ENCODE data around the gene COX20.
"Not testable (repeated sequence)": the region's sequence is repeated elsewhere in the genome, so short reads cannot be mapped to it uniquely, and the experiment has no call there.

COX20 gene

GRCh38 chr1:244835276-244836134 is at the start of gene COX20:
TSS of gene COX20 (plus strand) at chr1:244835658. CDS start at chr1:244835715, 57 bp downstream.
- DNase-seq (ENCODE audit: low read depth, low spot score) = peak; percentile 64
- Histone ChIP-seq H3K36me3 (ENCODE audit: control insufficient read depth, insufficient read depth, low read length) (0 out of 2 replicates have a peak, but pooled peaks cover 2% of the 10 kb centered on the region), H3K4me1 (ENCODE audit: control insufficient read depth, insufficient read depth, low read length) (no peaks in the 10 kb centered on the region), H3K9me3 (ENCODE audit: control insufficient read depth, insufficient read depth, low read length) (no peaks in the 10 kb centered on the region), H3K27ac (ENCODE audit: low read length) (peak within 1 kb of the TSS; percentile 50), H3K4me3 (ENCODE audit: low read length) (peak within 1 kb of the TSS; percentile 53; the same call in 1 of the 2 replicates), H3K27me3 (ENCODE audit: control insufficient read depth, insufficient read depth, low read length) (no peaks in the 10 kb centered on the region)
- no CpG with 5 or more reads among the region's 77 CpGs for WGBS (ENCODE audit: insufficient coverage, insufficient read length)

- no peak overlapping the region for H3K4me3 ChIP-seq (ENCODE audit: low read length)
- WGBS (ENCODE audit: insufficient coverage, insufficient read length) = no CpG with 5 or more reads among the region's 23 CpGs
- no peaks in the 10 kb centered on the region for H3K9me3 ChIP-seq (ENCODE audit: control insufficient read depth, insufficient read depth, low read length)
- H3K36me3 ChIP-seq (ENCODE audit: control insufficient read depth, insufficient read depth, low read length) = no peaks in the 10 kb centered on the region
- H3K27ac ChIP-seq (ENCODE audit: low read length) = no peak overlapping the region
- no peaks in the 10 kb centered on the region for H3K4me1 ChIP-seq (ENCODE audit: control insufficient read depth, insufficient read depth, low read length)
- no peak for DNase-seq (ENCODE audit: low read depth, low spot score)
- no peaks in the 10 kb centered on the region for H3K27me3 ChIP-seq (ENCODE audit: control insufficient read depth, insufficient read depth, low read length)
Observed at GRCh38 chr1:244788493-244789275, 46.8 kb upstream of the COX20 start.

- Histone ChIP-seq H3K27me3 (ENCODE audit: control insufficient read depth, insufficient read depth, low read length) (no peaks in the 10 kb centered on the region), H3K27ac (ENCODE audit: low read length) (no peak overlapping the region), H3K4me3 (ENCODE audit: low read length) (no peak overlapping the region), H3K4me1 (ENCODE audit: control insufficient read depth, insufficient read depth, low read length) (no peaks in the 10 kb centered on the region), H3K36me3 (ENCODE audit: control insufficient read depth, insufficient read depth, low read length) (no peaks in the 10 kb centered on the region), H3K9me3 (ENCODE audit: control insufficient read depth, insufficient read depth, low read length) (no peaks in the 10 kb centered on the region)
- DNase-seq (ENCODE audit: low read depth, low spot score) = no peak
- WGBS (ENCODE audit: insufficient coverage, insufficient read length) = no CpG with 5 or more reads among the region's 4 CpGs
Observed at GRCh38 chr1:244789276-244789580, 46.2 kb upstream of the COX20 start.

GRCh38 chr1:244789731-244790130 is 45.7 kb upstream of the COX20 start:
- Histone ChIP-seq H3K9me3 (ENCODE audit: control insufficient read depth, insufficient read depth, low read length) (no peaks in the 10 kb centered on the region), H3K36me3 (ENCODE audit: control insufficient read depth, insufficient read depth, low read length) (no peaks in the 10 kb centered on the region), H3K27me3 (ENCODE audit: control insufficient read depth, insufficient read depth, low read length) (no peaks in the 10 kb centered on the region), H3K4me3 (ENCODE audit: low read length) (no peak overlapping the region), H3K4me1 (ENCODE audit: control insufficient read depth, insufficient read depth, low read length) (no peaks in the 10 kb centered on the region), H3K27ac (ENCODE audit: low read length) (no peak overlapping the region)
- no CpG with 5 or more reads among the region's 4 CpGs for WGBS (ENCODE audit: insufficient coverage, insufficient read length)
- DNase-seq (ENCODE audit: low read depth, low spot score) = no peak

GRCh38 chr1:244791061-244791460 is 44.4 kb upstream of the COX20 start:
- no peaks in the 10 kb centered on the region for H3K9me3 ChIP-seq (ENCODE audit: control insufficient read depth, insufficient read depth, low read length)
- no peak overlapping the region for H3K27ac ChIP-seq (ENCODE audit: low read length)
- H3K4me1 ChIP-seq (ENCODE audit: control insufficient read depth, insufficient read depth, low read length) = no peaks in the 10 kb centered on the region
- DNase-seq (ENCODE audit: low read depth, low spot score) = no peak
- H3K4me3 ChIP-seq (ENCODE audit: low read length) = no peak overlapping the region
- H3K36me3 ChIP-seq (ENCODE audit: control insufficient read depth, insufficient read depth, low read length) = no peaks in the 10 kb centered on the region
- no CpG with 5 or more reads among the region's 3 CpGs for WGBS (ENCODE audit: insufficient coverage, insufficient read length)
- no peaks in the 10 kb centered on the region for H3K27me3 ChIP-seq (ENCODE audit: control insufficient read depth, insufficient read depth, low read length)

GRCh38 chr1:244792188-244792850 is 43.1 kb upstream of the COX20 start:
- no CpG with 5 or more reads among the region's 5 CpGs for WGBS (ENCODE audit: insufficient coverage, insufficient read length)
- no peaks in the 10 kb centered on the region for H3K9me3 ChIP-seq (ENCODE audit: control insufficient read depth, insufficient read depth, low read length)
- H3K27me3 ChIP-seq (ENCODE audit: control insufficient read depth, insufficient read depth, low read length) = no peaks in the 10 kb centered on the region
- H3K36me3 ChIP-seq (ENCODE audit: control insufficient read depth, insufficient read depth, low read length) = no peaks in the 10 kb centered on the region
- no peak overlapping the region for H3K27ac ChIP-seq (ENCODE audit: low read length)
- H3K4me1 ChIP-seq (ENCODE audit: control insufficient read depth, insufficient read depth, low read length) = no peaks in the 10 kb centered on the region
- no peak overlapping the region for H3K4me3 ChIP-seq (ENCODE audit: low read length)
- DNase-seq (ENCODE audit: low read depth, low spot score) = no peak

- H3K27me3 ChIP-seq (ENCODE audit: control insufficient read depth, insufficient read depth, low read length) = no peaks in the 10 kb centered on the region
- H3K4me1 ChIP-seq (ENCODE audit: control insufficient read depth, insufficient read depth, low read length) = no peaks in the 10 kb centered on the region
- no peaks in the 10 kb centered on the region for H3K36me3 ChIP-seq (ENCODE audit: control insufficient read depth, insufficient read depth, low read length)
- no peak for DNase-seq (ENCODE audit: low read depth, low spot score)
- H3K4me3 ChIP-seq (ENCODE audit: low read length) = no peak overlapping the region
- no CpG with 5 or more reads among the region's 9 CpGs for WGBS (ENCODE audit: insufficient coverage, insufficient read length)
- H3K27ac ChIP-seq (ENCODE audit: low read length) = no peak overlapping the region
- H3K9me3 ChIP-seq (ENCODE audit: control insufficient read depth, insufficient read depth, low read length) = no peaks in the 10 kb centered on the region
Observed at GRCh38 chr1:244794071-244794470, 41.4 kb upstream of the COX20 start.

- not testable (repeated sequence) for H3K9me3 ChIP-seq (ENCODE audit: control insufficient read depth, insufficient read depth, low read length); H3K27ac ChIP-seq (ENCODE audit: low read length); H3K4me3 ChIP-seq (ENCODE audit: low read length); DNase-seq (ENCODE audit: low read depth, low spot score); H3K36me3 ChIP-seq (ENCODE audit: control insufficient read depth, insufficient read depth, low read length); H3K27me3 ChIP-seq (ENCODE audit: control insufficient read depth, insufficient read depth, low read length); H3K4me1 ChIP-seq (ENCODE audit: control insufficient read depth, insufficient read depth, low read length)
- WGBS (ENCODE audit: insufficient coverage, insufficient read length) = no CpG with 5 or more reads among the region's 6 CpGs
Observed at GRCh38 chr1:244794516-244794915, 40.9 kb upstream of the COX20 start.

- Histone ChIP-seq H3K4me3 (ENCODE audit: low read length) (no peak overlapping the region), H3K4me1 (ENCODE audit: control insufficient read depth, insufficient read depth, low read length) (no peaks in the 10 kb centered on the region), H3K27ac (ENCODE audit: low read length) (no peak overlapping the region), H3K27me3 (ENCODE audit: control insufficient read depth, insufficient read depth, low read length) (no peaks in the 10 kb centered on the region), H3K36me3 (ENCODE audit: control insufficient read depth, insufficient read depth, low read length) (no peaks in the 10 kb centered on the region), H3K9me3 (ENCODE audit: control insufficient read depth, insufficient read depth, low read length) (no peaks in the 10 kb centered on the region)
- no CpG with 5 or more reads among the region's 10 CpGs for WGBS (ENCODE audit: insufficient coverage, insufficient read length)
- DNase-seq (ENCODE audit: low read depth, low spot score) = peak; percentile 63
Observed at GRCh38 chr1:244796719-244797406, 38.6 kb upstream of the COX20 start.

GRCh38 chr1:244800821-244801220 is 34.6 kb upstream of the COX20 start:
- H3K27ac ChIP-seq (ENCODE audit: low read length) = no peak overlapping the region
- no peak for DNase-seq (ENCODE audit: low read depth, low spot score)
- no peak overlapping the region for H3K4me3 ChIP-seq (ENCODE audit: low read length)
- H3K9me3 ChIP-seq (ENCODE audit: control insufficient read depth, insufficient read depth, low read length) = no peaks in the 10 kb centered on the region
- no peaks in the 10 kb centered on the region for H3K36me3 ChIP-seq (ENCODE audit: control insufficient read depth, insufficient read depth, low read length)
- H3K4me1 ChIP-seq (ENCODE audit: control insufficient read depth, insufficient read depth, low read length) = no peaks in the 10 kb centered on the region
- WGBS (ENCODE audit: insufficient coverage, insufficient read length) = no CpG with 5 or more reads among the region's 9 CpGs
- H3K27me3 ChIP-seq (ENCODE audit: control insufficient read depth, insufficient read depth, low read length) = no peaks in the 10 kb centered on the region
